GM21360 (cell line): ENCODE results near the gene YIPF1.
"Not testable (repeated sequence)": the region's sequence is repeated elsewhere in the genome, so short reads cannot be mapped to it uniquely, and the experiment has no call there.

Source experiments
- ATAC-seq: cut with Tn5 transposase; IDR thresholded peaks from one replicate; pipeline ENCODE4 v1.9.1; 2021; ENCODE audit warnings: mild to moderate bottlenecking, moderate library complexity; ENCODE audit not compliant: unreplicated experiment

The YIPF1 gene

GRCh38 chr1:53895421-53895820 lies 5.8 kb upstream of the YIPF1 start:
- no peak for ATAC-seq

GRCh38 chr1:53894644-53895043 lies 5.0 kb upstream of the YIPF1 start:
- ATAC-seq: no peak

- no peak for ATAC-seq
These were observed 4.5 kb upstream of the YIPF1 start, which contains the start of gene DIO1 for GRCh38 chr1:53893999-53894636. TSS of gene DIO1 (plus strand) at chr1:53894187. CDS start at chr1:53894211, 24 bp downstream.

- no peak for ATAC-seq
These were observed 3.3 kb upstream of the YIPF1 start for GRCh38 chr1:53892911-53893310.

GRCh38 chr1:53891678-53892077 lies 2.1 kb upstream of the YIPF1 start:
- no peak for ATAC-seq

- ATAC-seq: no peak
These were observed 1.4 kb upstream of the YIPF1 start for GRCh38 chr1:53891018-53891417.

GRCh38 chr1:53890522-53890941 lies 935 bp upstream of the YIPF1 start:
- ATAC-seq: peak; percentile 18

- ATAC-seq: no peak
These were observed 916 bp downstream of the YIPF1 start for GRCh38 chr1:53888681-53889080.

GRCh38 chr1:53883600-53883999 lies 6.0 kb downstream of the YIPF1 start:
- ATAC-seq: not testable (repeated sequence)

GRCh38 chr1:53881853-53882252 lies 7.7 kb downstream of the YIPF1 start:
- ATAC-seq: not testable (repeated sequence)

GRCh38 chr1:53878492-53879105 lies 11.0 kb downstream of the YIPF1 start:
- no peak for ATAC-seq

- ATAC-seq: not testable (repeated sequence)
These were observed 14.4 kb downstream of the YIPF1 start for GRCh38 chr1:53875150-53875549.

GRCh38 chr1:53871773-53872484 lies 17.7 kb downstream of the YIPF1 start:
- no peak for ATAC-seq

GRCh38 chr1:53871221-53871620 lies 18.4 kb downstream of the YIPF1 start:
- ATAC-seq: no peak

- ATAC-seq: no peak
These were observed 20.0 kb downstream of the YIPF1 start for GRCh38 chr1:53869454-53870117.

GRCh38 chr1:53868565-53868964 lies 21.0 kb downstream of the YIPF1 start:
- no peak for ATAC-seq

- no peak for ATAC-seq
These were observed 27.1 kb downstream of the YIPF1 start for GRCh38 chr1:53862507-53862906.

GRCh38 chr1:53860967-53861411 lies 28.6 kb downstream of the YIPF1 start:
- ATAC-seq: no peak

- ATAC-seq: no peak
These were observed 37.9 kb downstream of the YIPF1 start for GRCh38 chr1:53851571-53852285.

GRCh38 chr1:53850082-53850673 lies 39.4 kb downstream of the YIPF1 start:
- no peak for ATAC-seq
